T-helper 2 cell treated with Interferon-gamma antibody and Interleukin-4, amounts not matched to agents 100 ng/mL and 5 ng/mL, for 36 hours (primary cell): ENCODE data around the gene CACNA1C. TPM values are rescaled to one million over a fixed set of nuclear protein-coding genes. Genes with fewer than 3 reads are reported as not detected.
"Not testable (repeated sequence)": the region's sequence is repeated elsewhere in the genome, so short reads cannot be mapped to it uniquely, and the experiment has no call there.

ENCODE experiments used
- intact Hi-C: fragments of 100-400 bp; cut with micrococcal nuclease; formaldehyde crosslinking; loops from one replicate; pipeline ENCODE4 v1.15.1; 2023
- total RNA-seq: library from RNA; stranded (reverse); gene quantifications from 2 replicates; pipeline ENCODE4 v1.2.3, GENCODE V29; 2022

The CACNA1C gene
- total RNA-seq, 1 donor from 2014 or later: 0.09 TPM

DNA sequence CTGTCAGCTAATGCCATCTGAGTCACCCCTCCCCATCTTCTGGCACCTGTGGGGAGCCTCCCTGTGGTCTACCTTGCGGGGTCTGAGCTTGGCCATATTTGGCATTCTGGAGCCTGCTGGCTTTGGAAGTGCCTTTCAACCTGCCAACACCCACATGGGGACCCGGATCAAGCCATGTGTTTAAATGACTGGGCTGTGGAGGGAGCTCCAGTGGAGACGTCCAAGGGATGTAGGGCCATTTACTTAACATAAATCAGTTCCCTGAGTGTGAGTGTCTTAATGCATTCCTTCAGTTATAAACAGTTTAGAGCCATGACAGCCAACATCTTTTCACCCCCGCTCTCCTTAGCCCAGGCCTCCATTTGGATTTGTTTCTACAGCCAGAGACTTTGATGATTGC, 22.0 kb downstream of the CACNA1C start:
- intact Hi-C loops: no loop called here

DNA sequence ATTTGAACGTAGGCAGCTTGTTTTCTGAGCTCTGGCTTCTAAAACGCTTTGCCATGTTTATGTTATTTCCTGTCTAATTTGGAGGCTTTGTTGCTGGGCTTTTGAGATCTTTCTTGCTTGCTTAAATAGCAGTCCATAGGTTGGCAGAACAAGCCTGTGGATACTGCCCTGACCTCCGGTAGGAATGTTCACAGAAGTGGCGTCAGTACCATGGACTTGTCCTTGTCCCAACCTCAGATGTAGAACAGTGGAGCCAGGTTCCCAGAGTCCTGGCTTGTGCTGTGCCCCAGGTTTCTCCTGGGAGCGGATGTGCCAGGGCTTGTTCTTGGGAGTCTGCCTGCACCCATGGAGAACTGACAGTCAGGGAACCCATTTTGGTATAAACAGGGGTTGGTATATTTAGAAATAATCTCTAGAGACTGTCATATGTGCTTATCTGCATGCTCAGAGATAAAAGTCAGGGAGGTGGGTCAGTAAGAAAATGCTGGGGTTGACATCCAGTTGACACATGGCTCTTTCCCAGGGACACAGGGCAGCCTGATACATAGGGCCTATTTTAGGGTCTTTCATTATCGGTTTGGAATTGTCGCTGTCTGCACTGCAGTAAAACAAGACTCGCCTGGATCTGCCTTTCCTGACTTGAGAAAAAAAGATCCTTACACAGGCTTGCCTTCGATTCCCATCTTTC, 22.9 kb downstream of the CACNA1C start:
- intact Hi-C loops: no loop called here

DNA sequence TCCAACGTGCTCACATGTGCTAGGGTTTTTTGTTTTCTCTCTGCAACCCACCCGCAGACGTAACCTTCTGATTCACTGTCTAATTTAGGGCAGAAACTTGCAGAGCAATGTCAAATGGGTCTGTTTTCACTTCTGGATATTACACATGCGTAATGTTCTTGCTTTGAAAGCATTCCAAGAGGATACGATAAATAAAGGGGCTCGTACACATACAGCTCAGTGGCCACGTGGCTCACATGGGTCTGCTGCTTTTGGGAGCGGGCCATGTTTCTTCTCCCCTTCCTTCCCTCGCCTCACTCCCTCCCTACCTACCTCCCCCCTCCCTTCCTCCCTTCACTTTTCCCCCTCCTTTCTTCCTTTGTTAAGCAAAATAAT, 23.4 kb downstream of the CACNA1C start:
- intact Hi-C loops: no loop called here

DNA sequence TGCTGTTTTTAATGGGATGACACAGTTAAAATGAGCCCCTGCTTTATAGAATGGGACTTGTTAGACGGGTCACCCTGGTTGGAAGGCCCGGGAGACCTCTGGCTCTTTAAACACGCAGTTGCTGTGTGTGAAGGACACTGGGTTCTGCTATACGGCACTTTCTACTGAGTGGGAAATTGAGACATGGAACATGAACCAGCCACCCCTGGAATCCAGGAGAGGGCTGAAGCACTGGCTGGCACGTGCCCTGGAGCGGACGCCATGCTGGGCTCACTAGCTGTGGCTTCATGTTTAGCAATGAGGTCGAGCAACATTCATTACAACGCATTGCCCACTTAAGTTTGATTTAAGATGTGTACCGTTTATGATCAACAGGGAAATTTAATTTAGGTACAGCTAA, 23.9 kb downstream of the CACNA1C start:
- intact Hi-C loops: no loop called here

DNA sequence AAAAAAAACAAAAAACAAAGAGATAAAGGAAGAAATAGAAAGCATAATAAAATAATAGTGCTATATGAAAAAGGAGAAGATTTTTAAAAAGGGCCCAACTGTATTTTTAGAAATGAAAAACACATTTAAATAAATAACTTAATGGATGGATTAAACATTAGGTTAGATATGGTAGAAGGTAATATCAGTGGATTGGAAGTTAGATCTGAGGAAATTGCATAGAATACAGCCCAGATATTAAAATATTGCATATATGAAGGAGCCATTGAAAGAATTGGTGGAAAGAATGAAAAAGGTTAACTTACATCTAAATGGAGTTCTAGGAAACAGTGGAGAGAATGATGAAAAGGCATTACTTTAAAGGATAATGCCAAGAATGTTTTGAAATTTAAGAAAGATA, 27.8 kb downstream of the CACNA1C start:
- intact Hi-C loops: no loop called here

DNA sequence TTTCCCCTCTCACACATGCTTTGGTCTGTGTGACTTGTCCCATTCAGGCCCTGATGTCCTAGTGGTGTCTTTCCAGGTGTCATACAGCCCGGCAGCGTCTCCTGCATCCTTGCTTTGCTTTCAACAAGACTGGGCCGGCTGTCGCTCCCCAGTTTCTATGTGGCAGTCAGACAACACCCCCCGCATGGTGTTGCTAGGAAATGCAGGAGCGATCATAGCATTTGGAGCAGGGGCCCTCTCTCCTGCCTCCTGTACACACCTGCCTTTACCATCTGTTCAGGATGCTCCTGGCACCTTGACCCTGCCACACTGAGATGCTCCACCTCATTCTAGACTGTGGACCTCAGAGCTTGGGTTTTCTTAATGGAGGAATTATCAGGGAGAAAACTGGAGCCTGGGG, 29.5 kb downstream of the CACNA1C start:
- intact Hi-C loops: no loop called here

DNA sequence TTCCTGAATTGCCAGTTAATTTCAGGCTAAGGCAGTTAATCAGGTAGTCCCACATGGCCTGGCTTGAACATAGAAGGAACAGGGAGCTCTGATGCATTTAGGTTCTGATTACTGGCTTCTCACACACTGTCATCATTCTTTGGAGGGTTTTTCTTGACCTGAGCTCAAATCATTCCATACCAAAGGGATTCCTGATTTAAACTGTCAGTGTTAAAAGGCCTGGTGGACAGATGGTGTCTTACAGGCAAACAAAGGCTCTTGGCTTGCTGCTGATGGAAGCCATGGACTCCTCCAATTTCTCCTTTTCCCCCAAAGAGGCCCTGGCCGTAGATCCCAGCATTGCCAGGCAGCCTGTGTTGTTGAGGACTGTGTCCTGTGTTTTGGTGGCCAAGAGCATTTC, 30.2 kb downstream of the CACNA1C start:
- intact Hi-C loops: no loop called here

DNA sequence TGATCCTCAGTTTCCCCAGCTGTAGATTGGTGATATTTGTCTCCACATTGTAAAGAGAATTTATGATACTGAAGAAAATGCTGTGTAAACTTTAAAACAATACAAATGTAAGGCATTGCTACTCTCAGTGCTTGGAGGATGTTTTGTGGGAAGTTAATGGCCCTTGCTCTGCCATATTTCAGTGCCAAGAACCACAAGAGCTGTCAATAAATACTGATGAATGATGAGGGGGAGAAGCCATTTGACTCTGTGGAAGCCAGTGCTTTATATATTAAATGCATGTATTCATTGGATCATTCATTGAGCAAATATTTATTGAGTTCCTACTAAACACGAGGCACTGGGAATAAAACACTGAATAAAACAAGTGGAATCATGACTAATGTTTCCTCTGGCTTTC, 30.8 kb downstream of the CACNA1C start:
- intact Hi-C loops: no loop called here

DNA sequence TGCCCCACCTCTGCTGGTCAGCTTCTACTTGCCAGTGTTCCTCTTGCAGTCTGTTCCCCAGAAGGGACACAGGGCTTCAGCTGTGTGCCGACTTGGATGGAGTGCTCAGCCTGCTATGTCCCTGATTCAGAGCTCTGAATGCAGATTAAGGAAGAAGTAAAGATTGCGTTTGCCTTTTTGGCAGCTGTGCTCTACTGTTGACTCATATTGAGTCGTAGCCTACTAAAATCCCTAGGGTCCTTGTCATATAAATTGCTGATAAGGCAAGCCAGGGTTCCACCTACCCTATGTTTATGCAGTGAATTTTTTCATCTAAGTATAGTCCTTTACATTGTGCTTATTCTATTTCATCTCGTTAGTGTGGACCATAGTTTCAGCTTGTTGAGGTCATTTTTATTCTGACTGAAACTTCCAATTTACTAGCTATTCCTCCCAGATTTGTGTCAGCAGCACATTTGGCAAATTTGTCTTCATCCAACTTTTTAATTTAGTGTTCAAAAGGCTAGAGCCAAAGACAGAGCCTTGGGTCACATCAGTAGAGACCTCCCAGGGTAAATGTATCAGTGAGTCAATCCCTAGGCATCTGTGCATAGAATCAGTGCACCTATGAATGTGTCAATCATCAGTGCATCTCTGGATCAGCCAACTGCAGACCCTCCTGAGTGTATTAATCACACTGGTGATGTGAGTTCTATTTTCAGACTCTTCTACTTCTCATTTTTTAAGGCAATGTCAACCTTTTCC, 31.9 kb downstream of the CACNA1C start:
- intact Hi-C loops: no loop called here

DNA sequence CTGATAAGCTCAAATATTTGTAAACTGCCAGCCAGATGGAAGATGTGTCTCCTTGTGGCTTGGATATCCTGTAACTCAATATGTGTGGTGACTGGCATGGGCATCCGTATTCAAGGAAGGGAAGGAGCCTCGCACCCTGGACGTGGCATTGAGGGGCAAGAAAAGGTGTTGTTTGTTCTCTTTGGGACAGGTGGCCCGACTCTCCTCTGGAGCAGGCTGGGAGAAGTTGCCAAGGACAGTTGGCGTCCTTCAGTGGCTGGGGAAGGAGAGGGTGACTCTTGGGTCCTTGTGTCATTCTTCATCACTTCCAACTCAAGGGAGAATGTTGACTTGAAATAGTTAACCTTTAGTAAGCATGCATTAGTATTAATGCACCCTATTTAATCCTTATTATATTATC, 39.6 kb downstream of the CACNA1C start:
- intact Hi-C loops: no loop called here

DNA sequence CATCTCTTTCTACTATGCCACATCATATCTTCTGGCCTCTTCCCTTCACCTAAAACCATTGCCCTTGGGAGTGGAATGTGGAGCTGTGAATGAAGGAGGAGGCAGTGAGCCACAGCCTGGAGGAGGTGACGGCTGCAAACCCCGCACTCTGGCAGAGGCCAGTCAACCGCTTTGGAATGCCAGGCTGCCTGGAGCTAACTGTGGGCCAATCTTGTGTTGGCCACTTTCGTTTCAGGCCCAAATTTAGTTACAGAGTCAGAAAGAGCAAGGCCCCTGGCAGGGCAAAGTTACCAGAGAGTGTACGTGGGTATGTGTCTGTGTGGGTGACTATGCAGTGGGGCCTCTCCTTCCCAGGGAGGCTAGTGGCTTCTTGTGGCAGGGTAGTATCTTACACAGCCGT, 40.1 kb downstream of the CACNA1C start:
- intact Hi-C loops: no loop called here

DNA sequence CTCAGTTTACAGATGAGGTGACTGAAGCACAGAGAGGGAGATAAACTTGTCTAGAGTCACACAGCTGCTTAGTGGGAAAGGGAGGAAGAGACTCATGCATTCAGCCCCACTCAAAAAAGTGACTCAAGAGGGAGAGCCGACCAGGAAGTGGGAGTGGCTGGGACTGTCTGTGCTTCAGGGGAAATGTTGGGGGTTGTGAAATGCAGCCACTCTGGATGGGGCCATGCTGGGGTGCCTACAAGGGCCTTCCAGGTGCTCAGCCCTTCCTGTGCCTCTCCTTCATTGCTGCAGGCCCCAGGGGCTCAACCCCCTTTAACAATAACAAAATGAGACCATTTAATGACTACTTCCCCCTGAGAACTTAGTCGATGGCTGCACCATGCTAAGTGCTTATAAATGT, 41.8 kb downstream of the CACNA1C start:
- intact Hi-C loops: no loop called here

DNA sequence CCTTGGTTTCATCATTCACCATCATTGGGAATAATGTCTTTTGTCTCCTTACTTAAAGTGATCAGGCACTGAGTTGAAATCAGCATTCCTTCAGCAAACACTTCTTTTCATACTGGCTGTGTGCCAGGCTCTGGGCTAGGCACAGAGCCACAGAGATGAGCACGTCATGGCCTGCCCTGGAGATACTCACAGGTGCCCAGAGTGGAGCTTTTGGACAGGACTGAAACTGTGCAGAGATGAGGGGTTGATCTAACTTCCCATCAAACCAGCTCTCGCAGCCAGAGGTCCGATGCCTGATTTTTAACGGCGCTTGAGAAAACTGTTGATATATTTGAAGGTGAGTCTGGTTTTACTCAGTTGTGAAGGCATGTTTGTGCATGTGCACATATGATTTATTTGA, 43.1 kb downstream of the CACNA1C start:
- intact Hi-C loops: no loop called here

DNA sequence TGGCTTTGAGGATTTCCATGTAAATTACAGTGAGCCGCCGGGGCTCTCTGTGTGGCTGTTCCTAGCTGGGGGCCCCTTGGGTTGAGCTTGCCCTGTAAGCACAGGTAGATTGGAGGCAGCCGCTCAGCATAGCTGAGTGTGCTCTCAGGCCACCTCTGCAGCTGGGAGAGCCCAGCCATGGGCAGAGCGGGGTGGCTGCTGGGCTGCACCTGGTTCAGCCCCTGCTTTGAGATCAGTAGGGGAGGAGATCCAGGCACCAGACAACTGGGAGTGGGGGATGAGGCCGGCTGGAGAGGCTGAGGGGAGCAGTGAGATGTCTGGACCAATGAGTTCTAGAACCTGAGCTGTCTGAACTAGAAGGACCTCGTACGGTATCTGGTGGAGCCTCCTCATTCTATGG, 44.8 kb downstream of the CACNA1C start:
- intact Hi-C loops: no loop called here

DNA sequence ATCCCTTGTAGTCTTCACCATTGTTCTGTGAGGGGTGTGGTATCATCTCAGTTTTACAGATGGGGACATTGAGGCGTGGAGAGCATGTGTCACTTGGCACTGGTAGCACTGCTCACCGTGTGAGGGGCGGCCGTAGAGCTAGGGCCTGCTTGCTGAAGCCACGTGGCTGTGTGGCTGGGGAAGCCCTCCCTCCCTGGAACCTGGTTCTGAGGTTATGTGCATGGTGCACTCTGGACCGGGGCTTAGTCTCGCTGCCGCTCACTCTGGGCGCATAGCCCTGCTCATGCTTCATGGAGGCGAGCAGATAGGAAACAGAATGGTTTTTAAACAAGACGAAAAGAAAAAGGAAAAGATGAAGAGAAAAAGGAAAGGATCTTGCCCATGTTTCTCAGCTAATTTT, 46.1 kb downstream of the CACNA1C start:
- intact Hi-C loops: no loop called here

DNA sequence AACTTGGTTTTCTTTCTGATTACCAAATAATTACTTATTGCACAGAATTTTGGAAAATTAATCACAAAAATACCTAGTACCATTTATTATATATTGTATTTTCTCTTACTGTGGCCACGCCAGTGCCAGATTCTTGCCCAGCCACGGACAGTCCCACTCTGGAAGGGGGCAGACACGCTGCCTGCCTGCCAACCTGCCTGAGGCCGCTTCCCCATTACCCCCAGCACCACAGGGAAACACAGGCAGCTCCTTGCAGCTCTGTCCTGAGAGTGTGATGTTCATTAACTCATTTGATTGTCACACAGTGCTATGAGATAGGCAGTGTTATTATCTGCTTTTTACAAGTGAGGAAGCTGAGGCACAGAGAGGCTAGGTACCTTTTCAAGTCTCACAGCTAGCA, 46.8 kb downstream of the CACNA1C start:
- intact Hi-C loops: no loop called here

DNA sequence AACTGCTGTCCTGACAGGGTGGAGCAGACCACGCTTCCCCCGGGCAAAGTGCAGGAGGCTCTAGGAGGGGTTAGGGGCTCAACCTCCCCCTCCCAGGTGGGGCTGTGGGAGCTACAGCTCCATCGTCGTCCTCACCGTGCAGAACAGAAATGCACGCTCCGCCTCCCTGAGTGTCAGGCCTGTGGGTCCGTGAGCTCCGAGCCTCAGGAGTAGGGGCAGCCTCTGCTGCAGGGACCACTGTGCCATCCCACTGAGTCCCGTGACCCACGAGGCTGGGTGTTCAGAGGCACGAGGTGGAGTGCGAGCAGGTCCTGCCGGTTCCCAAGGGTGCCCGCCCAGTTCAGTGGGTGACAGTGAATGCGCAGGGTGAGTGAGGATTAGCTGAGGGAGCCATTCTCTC, 48.6 kb downstream of the CACNA1C start:
- intact Hi-C loops: no loop called here

DNA sequence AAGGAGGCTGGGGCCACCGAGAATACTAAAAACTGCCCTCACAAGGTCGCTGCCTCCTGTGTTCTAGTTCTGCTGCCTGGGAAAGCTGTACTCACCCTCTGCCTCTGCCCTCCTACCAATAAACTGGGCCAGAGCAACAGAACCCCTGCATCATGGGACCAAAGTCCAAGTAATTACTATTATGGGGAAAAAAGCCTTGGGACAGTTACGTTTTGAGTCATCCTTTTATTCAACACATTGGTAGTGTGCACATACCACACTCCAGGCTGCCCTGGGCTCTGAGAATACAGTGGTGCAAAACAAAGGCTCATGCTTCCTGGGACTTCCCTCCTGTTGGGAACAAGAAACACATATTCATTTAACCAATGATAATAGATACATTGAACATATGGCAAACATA, 49.0 kb downstream of the CACNA1C start:
- intact Hi-C loops: no loop called here

DNA sequence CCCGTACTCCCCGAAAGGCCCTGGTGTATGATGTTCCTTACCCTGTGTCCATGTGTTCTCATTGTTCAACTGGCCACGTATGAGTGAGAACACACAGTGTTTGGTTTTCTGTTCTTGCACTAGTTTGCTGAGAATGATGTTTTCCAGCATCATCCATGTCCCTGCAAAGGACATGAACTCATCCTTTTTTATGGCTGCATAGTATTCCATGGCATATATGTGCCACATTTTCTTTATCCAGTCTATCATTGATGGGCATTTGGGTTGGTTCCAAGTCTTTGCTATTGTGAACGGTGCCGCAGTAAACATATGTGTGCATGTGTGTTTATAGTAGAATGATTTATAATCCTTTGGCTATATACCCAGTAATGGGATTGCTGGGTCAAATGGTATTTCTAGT, 49.9 kb downstream of the CACNA1C start:
- intact Hi-C loops: not testable (repeated sequence)

DNA sequence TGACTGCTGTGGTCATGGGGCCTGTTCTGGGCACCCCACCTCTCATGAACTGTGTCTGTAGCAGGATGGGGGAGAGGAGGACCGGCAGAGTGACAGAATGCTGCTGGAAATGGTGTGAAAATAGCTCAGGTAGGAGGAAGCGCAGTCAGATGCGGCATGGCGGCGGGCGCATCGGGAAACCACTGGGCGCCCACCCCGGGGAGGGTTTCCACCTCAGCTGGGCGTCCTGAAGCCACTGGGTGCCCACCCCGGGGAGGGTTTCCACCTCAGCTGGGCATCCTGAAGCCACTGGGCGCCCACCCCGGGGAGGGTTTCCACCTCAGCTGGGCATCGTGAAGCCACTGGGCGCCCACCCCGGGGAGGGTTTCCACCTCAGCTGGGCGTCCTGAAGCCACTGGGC, 52.6 kb downstream of the CACNA1C start:
- intact Hi-C loops: not testable (repeated sequence)

DNA sequence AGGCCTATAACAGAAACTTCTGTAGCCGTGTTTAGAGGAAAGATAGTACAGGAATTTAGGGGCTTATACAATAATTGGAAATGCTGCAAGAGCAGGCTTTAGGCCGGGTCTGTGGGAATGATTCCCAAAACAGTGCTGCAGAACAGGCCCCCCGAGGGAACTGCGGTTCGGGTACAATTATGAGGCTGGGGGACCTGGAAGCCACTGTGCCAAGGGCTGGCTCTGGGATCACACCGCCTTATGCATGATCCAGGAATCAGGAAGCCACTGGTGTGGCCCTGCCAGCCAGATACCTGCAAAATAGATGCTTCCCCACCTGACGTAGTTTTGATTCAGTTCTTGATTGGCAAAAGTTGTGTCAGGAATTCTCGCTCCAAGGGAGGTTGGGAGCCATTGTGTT, 55.4 kb downstream of the CACNA1C start:
- intact Hi-C loops: no loop called here

DNA sequence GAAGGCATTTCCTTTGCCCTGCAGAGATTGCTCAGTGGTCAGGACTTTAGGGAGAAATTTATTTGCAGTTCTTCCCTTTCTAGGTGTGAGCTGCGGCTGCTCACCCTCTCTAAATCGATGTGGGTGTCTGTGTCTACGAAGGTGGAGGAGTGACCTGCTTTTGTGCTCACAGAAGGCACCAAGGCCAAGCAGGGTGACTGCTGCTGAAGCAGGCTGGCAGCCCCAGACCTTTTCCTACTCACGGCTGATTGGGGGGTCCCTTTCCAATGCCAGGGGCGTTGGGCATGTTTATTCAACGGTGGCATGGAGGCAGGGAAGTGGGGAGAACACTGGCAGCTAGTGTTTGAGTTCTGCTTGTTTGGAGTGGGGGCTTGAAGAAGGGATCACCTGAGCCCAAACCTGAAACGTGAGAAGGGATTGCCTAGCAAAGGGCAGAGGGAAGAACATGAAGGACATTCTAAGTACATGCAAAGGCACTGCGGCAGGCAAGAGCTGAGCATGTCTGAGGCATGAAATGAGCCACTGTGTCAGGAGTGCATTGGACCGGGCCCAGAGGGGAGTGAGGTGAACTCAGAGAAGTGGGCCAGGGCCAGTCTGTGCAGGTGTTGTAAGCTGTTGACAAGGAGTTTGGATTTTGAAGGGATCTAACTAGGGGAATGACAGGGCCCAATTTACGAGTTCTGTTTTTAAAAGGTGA, 56.3 kb downstream of the CACNA1C start:
- intact Hi-C loops: no loop called here

DNA sequence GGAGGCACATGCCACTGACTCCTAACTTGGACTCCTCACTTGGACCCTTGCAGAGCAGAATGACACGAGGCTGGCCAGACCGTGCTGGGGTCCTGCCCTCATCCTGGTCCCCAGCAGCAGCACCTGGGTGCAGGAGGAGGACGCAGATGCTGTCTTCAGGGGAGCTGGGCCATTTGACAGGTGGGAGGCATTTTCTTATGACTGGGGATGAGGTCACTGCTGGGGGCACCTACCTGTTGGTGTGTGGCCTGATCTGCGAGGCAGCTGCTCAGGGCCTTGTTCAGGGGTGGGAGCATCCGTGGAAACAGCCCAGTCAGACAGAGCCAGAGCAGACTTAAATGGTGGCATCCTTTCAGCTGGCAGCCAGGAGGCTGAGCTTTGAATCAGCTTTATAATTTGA, 57.3 kb downstream of the CACNA1C start:
- intact Hi-C loops: no loop called here
